Right lobe of liver (tissue), 4 donors: ENCODE results near the gene SIRPA.

Experiments used
- POLR2A ChIP-seq: fragments of 450-650 bp; IDR thresholded peaks from one replicate; pipeline ENCODE4 v1.6.1; 2017; ENCODE audit warnings: antibody characterized with exemption, mild to moderate bottlenecking
- TF ChIP-seq, protein P1 (sequence below), 4 donors: fragments of 200-600 bp in 3 of 4; fragments of 450-650 bp in 1 of 4; IDR thresholded peaks; one replicate each; pipeline versions ENCODE4 v1.5.1 to v1.8.0; 2016 to 2022; ENCODE audit warnings: antibody characterized with exemption in 4 of 4, mild to moderate bottlenecking in 2 of 4
- donor health status: DM: no; HTN: no; CAD: no.
- donor health status: DM: no; HTN: no; CAD: no.
- donor health status: DM: no; HTN: yes; CAD: no.

DNA sequence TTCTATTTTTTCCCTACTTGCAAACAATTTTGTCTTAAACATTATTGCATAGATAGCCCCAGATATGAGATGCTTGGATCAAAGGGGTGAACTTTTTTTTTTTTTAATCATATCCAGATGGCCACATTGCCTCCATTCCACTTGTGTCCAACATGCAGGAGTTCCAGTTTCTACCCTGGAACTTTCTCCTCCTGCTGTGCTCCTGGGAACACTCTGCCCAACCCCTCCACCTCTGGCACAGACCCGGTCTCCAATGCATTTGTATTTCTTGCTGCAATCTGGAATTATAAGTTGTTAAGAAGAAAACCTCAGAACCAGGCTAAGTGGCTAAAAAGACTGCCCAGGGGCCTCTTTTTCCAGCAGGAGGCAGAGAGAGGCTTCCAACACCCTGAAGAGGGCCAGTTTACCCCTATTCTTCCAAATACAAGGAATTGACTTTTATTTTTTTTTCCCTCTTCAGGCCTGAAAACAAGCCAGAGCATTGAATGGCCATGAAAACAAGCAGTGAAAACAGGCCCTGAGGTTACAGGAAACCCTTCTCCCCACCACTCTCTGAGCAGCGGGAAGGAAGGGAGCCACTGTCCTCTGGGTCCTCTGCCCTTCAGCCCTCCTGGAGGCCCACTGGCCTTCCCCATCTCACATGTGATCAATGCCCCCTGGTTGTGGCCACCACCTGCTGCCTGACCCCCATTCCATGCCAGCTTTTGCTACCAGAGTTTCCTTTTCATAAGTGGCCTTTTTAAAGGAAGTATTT, 54.3 kb downstream of the SIRPA start:
- TF ChIP-seq, protein P1, sequence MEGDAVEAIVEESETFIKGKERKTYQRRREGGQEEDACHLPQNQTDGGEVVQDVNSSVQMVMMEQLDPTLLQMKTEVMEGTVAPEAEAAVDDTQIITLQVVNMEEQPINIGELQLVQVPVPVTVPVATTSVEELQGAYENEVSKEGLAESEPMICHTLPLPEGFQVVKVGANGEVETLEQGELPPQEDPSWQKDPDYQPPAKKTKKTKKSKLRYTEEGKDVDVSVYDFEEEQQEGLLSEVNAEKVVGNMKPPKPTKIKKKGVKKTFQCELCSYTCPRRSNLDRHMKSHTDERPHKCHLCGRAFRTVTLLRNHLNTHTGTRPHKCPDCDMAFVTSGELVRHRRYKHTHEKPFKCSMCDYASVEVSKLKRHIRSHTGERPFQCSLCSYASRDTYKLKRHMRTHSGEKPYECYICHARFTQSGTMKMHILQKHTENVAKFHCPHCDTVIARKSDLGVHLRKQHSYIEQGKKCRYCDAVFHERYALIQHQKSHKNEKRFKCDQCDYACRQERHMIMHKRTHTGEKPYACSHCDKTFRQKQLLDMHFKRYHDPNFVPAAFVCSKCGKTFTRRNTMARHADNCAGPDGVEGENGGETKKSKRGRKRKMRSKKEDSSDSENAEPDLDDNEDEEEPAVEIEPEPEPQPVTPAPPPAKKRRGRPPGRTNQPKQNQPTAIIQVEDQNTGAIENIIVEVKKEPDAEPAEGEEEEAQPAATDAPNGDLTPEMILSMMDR (IDR thresholded peaks at IDR 0.05), result no peak
- no peak for TF ChIP-seq POLR2A
